ENCODE results near the gene FLACC1. TPM values are rescaled to one million over a fixed set of nuclear protein-coding genes. Genes with fewer than 3 reads are reported as not detected.

Gene FLACC1
- total and polyA plus RNA-seq, 9 of the 15 experiments (the other 6 are each of a cell fraction or from before 2014, with no cell fraction given) = 0.07 to 0.68 (median 0.22) TPM; not detected in 2

GRCh38 chr2:201402651-201403562, 45.8 kb upstream of the FLACC1 start (continued):
- TF ChIP-seq, protein P1, sequence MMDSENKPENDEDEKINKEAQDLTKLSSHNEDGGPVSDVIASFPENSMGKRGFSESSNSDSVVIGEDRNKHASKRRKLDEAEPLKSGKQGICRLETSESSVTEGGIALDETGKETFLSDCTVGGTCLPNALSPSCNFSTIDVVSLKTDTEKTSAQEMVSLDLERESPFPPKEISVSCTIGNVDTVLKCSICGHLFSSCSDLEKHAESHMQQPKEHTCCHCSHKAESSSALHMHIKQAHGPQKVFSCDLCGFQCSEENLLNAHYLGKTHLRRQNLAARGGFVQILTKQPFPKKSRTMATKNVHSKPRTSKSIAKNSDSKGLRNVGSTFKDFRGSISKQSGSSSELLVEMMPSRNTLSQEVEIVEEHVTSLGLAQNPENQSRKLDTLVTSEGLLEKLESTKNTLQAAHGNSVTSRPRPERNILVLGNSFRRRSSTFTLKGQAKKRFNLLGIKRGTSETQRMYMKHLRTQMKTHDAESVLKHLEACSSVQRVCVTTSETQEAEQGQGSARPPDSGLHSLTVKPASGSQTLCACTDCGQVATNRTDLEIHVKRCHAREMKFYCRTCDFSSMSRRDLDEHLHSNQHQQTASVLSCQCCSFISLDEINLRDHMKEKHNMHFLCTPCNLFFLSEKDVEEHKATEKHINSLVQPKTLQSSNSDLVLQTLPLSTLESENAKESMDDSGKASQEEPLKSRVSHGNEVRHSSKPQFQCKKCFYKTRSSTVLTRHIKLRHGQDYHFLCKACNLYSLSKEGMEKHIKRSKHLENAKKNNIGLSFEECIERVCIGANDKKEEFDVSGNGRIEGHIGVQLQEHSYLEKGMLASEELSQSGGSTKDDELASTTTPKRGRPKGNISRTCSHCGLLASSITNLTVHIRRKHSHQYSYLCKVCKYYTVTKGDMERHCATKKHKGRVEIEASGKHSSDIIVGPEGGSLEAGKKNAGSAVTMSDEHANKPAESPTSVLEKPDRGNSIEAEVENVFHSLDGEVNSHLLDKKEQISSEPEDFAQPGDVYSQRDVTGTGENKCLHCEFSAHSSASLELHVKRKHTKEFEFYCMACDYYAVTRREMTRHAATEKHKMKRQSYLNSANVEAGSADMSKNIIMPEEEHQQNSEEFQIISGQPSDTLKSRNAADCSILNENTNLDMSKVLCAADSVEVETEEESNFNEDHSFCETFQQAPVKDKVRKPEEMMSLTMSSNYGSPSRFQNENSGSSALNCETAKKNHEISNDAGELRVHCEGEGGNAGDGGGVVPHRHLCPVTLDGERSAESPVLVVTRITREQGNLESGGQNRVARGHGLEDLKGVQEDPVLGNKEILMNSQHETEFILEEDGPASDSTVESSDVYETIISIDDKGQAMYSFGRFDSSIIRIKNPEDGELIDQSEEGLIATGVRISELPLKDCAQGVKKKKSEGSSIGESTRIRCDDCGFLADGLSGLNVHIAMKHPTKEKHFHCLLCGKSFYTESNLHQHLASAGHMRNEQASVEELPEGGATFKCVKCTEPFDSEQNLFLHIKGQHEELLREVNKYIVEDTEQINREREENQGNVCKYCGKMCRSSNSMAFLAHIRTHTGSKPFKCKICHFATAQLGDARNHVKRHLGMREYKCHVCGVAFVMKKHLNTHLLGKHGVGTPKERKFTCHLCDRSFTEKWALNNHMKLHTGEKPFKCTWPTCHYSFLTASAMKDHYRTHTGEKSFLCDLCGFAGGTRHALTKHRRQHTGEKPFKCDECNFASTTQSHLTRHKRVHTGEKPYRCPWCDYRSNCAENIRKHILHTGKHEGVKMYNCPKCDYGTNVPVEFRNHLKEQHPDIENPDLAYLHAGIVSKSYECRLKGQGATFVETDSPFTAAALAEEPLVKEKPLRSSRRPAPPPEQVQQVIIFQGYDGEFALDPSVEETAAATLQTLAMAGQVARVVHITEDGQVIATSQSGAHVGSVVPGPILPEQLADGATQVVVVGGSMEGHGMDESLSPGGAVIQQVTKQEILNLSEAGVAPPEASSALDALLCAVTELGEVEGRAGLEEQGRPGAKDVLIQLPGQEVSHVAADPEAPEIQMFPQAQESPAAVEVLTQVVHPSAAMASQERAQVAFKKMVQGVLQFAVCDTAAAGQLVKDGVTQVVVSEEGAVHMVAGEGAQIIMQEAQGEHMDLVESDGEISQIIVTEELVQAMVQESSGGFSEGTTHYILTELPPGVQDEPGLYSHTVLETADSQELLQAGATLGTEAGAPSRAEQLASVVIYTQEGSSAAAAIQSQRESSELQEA (IDR thresholded peaks at IDR 0.05; ENCODE audit: low read depth) = no peak
- no peak for TF ChIP-seq RNF2 (IDR thresholded peaks at IDR 0.05)
- peak; percentile 28; the same call in 1 of the 2 replicates for TF ChIP-seq ATF7 (IDR thresholded peaks at IDR 0.05)
- TF ChIP-seq NELFE (IDR thresholded peaks at IDR 0.05; ENCODE audit: insufficient read depth, insufficient read length) = no peak
- TF ChIP-seq, protein P2, sequence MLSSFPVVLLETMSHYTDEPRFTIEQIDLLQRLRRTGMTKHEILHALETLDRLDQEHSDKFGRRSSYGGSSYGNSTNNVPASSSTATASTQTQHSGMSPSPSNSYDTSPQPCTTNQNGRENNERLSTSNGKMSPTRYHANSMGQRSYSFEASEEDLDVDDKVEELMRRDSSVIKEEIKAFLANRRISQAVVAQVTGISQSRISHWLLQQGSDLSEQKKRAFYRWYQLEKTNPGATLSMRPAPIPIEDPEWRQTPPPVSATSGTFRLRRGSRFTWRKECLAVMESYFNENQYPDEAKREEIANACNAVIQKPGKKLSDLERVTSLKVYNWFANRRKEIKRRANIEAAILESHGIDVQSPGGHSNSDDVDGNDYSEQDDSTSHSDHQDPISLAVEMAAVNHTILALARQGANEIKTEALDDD (IDR thresholded peaks at IDR 0.05) = peak; percentile 51; the same call in 1 of the 2 replicates
- TF ChIP-seq NCOA2 (IDR thresholded peaks at IDR 0.05; ENCODE audit: partially characterized antibody in 2 of 2) = no peak
- TF ChIP-seq CREB1 (IDR thresholded peaks at IDR 0.05) = no peak
- TF ChIP-seq CREB1 (CRISPR knock-in tag; IDR thresholded peaks at IDR 0.05) = no peak
- TF ChIP-seq ESRRA (IDR thresholded peaks at IDR 0.05; ENCODE audit: borderline replicate concordance, low read depth) = peak; percentile 81
- no peak for TF ChIP-seq SUPT5H (IDR thresholded peaks at IDR 0.05)
- TF ChIP-seq ZNF124 (CRISPR knock-in tag; IDR thresholded peaks at IDR 0.05) = no peak
- TF ChIP-seq, protein P3, sequence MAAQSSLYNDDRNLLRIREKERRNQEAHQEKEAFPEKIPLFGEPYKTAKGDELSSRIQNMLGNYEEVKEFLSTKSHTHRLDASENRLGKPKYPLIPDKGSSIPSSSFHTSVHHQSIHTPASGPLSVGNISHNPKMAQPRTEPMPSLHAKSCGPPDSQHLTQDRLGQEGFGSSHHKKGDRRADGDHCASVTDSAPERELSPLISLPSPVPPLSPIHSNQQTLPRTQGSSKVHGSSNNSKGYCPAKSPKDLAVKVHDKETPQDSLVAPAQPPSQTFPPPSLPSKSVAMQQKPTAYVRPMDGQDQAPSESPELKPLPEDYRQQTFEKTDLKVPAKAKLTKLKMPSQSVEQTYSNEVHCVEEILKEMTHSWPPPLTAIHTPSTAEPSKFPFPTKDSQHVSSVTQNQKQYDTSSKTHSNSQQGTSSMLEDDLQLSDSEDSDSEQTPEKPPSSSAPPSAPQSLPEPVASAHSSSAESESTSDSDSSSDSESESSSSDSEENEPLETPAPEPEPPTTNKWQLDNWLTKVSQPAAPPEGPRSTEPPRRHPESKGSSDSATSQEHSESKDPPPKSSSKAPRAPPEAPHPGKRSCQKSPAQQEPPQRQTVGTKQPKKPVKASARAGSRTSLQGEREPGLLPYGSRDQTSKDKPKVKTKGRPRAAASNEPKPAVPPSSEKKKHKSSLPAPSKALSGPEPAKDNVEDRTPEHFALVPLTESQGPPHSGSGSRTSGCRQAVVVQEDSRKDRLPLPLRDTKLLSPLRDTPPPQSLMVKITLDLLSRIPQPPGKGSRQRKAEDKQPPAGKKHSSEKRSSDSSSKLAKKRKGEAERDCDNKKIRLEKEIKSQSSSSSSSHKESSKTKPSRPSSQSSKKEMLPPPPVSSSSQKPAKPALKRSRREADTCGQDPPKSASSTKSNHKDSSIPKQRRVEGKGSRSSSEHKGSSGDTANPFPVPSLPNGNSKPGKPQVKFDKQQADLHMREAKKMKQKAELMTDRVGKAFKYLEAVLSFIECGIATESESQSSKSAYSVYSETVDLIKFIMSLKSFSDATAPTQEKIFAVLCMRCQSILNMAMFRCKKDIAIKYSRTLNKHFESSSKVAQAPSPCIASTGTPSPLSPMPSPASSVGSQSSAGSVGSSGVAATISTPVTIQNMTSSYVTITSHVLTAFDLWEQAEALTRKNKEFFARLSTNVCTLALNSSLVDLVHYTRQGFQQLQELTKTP (IDR thresholded peaks at IDR 0.05; ENCODE audit: low read depth in 1 of 2, partially characterized antibody in 2 of 2) = peak in 1 of 2 experiments; percentile 43
- TF ChIP-seq KDM2B (CRISPR knock-in tag; IDR thresholded peaks at IDR 0.05) = no peak
